Neural cell (in vitro differentiated cells): ENCODE results near the gene FLYWCH1. TPM values are rescaled to one million over a fixed set of nuclear protein-coding genes. Genes with fewer than 3 reads are reported as not detected.

Experiments
- H2AFZ ChIP-seq: fragments of 200-600, 300-800 bp; sonication (generic), shearing (Covaris generic); 2 replicates; pipeline ENCODE4 v1.6.0; 2014; ENCODE audit warnings: low read depth, mild to moderate bottlenecking, antibody characterized with exemption, low read length, moderate library complexity
- H3F3A ChIP-seq: fragments of 200-600 bp; shearing (Covaris generic); 2 replicates; pipeline ENCODE4 v1.6.1; 2016; ENCODE audit warnings: mild to moderate bottlenecking, moderate library complexity, mixed read lengths, antibody characterized with exemption, low read length; ENCODE audit not compliant: insufficient read depth, poor library complexity, severe bottlenecking
- H3K27ac ChIP-seq: fragments of 200-600, 300-800 bp; sonication (generic), shearing (Covaris generic); 2 replicates; pipeline ENCODE4 v1.5.1; 2014; ENCODE audit warnings: mild to moderate bottlenecking, low read length, moderate library complexity
- H3K27me3 ChIP-seq: fragments of 300-800, 200-600 bp; sonication (generic), shearing (Covaris generic); 2 replicates; pipeline ENCODE4 v1.6.0; 2014; ENCODE audit warnings: mild to moderate bottlenecking, low read depth, low read length, moderate library complexity; ENCODE audit not compliant: insufficient read depth
- H3K36me3 ChIP-seq: fragments of 300-800, 200-600 bp; sonication (generic), shearing (Covaris generic); 2 replicates; pipeline ENCODE4 v1.5.1; 2014; ENCODE audit warnings: mild to moderate bottlenecking, antibody characterized with exemption, low read length, moderate library complexity; ENCODE audit not compliant: insufficient read depth
- H3K4me2 ChIP-seq: fragments of 300-800, 200-600 bp; sonication (generic), shearing (Covaris generic); 2 replicates; pipeline ENCODE4 v1.6.0; 2014; ENCODE audit warnings: mild to moderate bottlenecking, low read length
- H3K4me3 ChIP-seq: fragments of 300-800, 200-600 bp; sonication (generic), shearing (Covaris generic); 2 replicates; pipeline ENCODE4 v1.5.1; 2014; ENCODE audit warnings: mild to moderate bottlenecking, low read length, moderate library complexity
- H3K79me2 ChIP-seq: fragments of 200-600 bp; shearing (Covaris generic); replicated peaks from 2 replicates; pipeline ENCODE4 v1.6.0; 2014; ENCODE audit warnings: mild to moderate bottlenecking, low read length, moderate library complexity; ENCODE audit not compliant: insufficient read depth
- H3K9ac ChIP-seq: fragments of 300-800, 200-600 bp; sonication (generic), shearing (Covaris generic); 2 replicates; pipeline ENCODE4 v1.6.1; 2016; ENCODE audit warnings: mild to moderate bottlenecking, low read length, mixed read lengths
- H3K9me2 ChIP-seq: fragments of 200-600 bp; shearing (Covaris generic); 2 replicates; pipeline ENCODE4 v1.6.1; 2016; ENCODE audit warnings: mild to moderate bottlenecking, low read length, mixed read lengths; ENCODE audit not compliant: insufficient read depth
- H3K9me3 ChIP-seq: fragments of 200-600, 300-800 bp; sonication (generic), shearing (Covaris generic); 2 replicates; pipeline ENCODE4 v1.6.1; 2016; ENCODE audit warnings: mild to moderate bottlenecking, mixed run types, low read length, moderate library complexity, mixed read lengths
- H4K20me1 ChIP-seq: fragments of 200-600 bp; shearing (Covaris generic); 2 replicates; pipeline ENCODE4 v1.6.1; 2016; ENCODE audit warnings: mild to moderate bottlenecking, mixed run types; ENCODE audit not compliant: insufficient read depth
- CTCF ChIP-seq: fragments of 450-650 bp; IDR thresholded peaks from 2 replicates; pipeline ENCODE4 v1.5.1; 2014; ENCODE audit warnings: antibody characterized with exemption, mild to moderate bottlenecking, moderate library complexity; ENCODE audit not compliant: poor library complexity, severe bottlenecking
- EP300 ChIP-seq: fragments of 450-650 bp; conservative IDR thresholded peaks from 2 replicates; pipeline ENCODE4 v1.6.1; 2014; ENCODE audit warnings: antibody characterized with exemption, mild to moderate bottlenecking, moderate library complexity; ENCODE audit not compliant: poor library complexity, severe bottlenecking
- EZH2 ChIP-seq: fragments of 200-600, 300-800 bp; shearing (Covaris generic), sonication (generic); IDR thresholded peaks from 2 replicates; pipeline ENCODE4 v1.6.1; 2014; ENCODE audit warnings: antibody characterized with exemption, low read length, borderline replicate concordance, mild to moderate bottlenecking; ENCODE audit not compliant: insufficient read depth, poor library complexity, severe bottlenecking
- MXI1 ChIP-seq: fragments of 450-650 bp; conservative IDR thresholded peaks from 2 replicates; pipeline ENCODE4 v1.6.1; 2014; ENCODE audit warnings: antibody characterized with exemption, mild to moderate bottlenecking; ENCODE audit not compliant: poor library complexity, severe bottlenecking
- POLR2AphosphoS5 ChIP-seq: IDR thresholded peaks from 2 replicates; pipeline ENCODE4 v1.6.1; 2012
- RAD21 ChIP-seq: fragments of 450-650 bp; conservative IDR thresholded peaks from 2 replicates; pipeline ENCODE4 v1.6.1; 2014; ENCODE audit warnings: antibody characterized with exemption, mild to moderate bottlenecking, moderate library complexity
- REST ChIP-seq: IDR thresholded peaks from 2 replicates; pipeline ENCODE4 v1.6.1; 2012; ENCODE audit warnings: borderline replicate concordance
- SMC3 ChIP-seq: fragments of 450-650 bp; conservative IDR thresholded peaks from 2 replicates; pipeline ENCODE4 v1.6.1; 2014; ENCODE audit warnings: antibody characterized with exemption, mild to moderate bottlenecking, moderate library complexity; ENCODE audit not compliant: poor library complexity
- TAF1 ChIP-seq: IDR thresholded peaks from 2 replicates; pipeline ENCODE4 v1.6.1; 2012; ENCODE audit warnings: low read depth
- polyA plus RNA-seq: library from polyadenylated mRNA; depleted of rRNA; stranded (reverse); fragments of >200 nt; gene quantifications from 2 replicates; pipeline ENCODE4 v1.2.3, GENCODE V29; 2014

Gene FLYWCH1
- polyA plus RNA-seq, 1 donor from 2014 or later, result 33.0 TPM

GRCh38 chr16:2992383-2993081 lies 80.8 kb downstream of the FLYWCH1 start:
- TF ChIP-seq EZH2 (no peak), TAF1 (no peak), CTCF (no peak), MXI1 (no peak), SMC3 (no peak), REST (no peak), EP300 (no peak)

GRCh38 chr16:2996298-2996697 lies 84.6 kb downstream of the FLYWCH1 start:
- no peaks in the 10 kb centered on the region for H3K9me2 ChIP-seq
- no peak overlapping the region for H3K4me3 ChIP-seq
- H3K9ac ChIP-seq, result no peak overlapping the region
- H3K27me3 ChIP-seq, result no peaks in the 10 kb centered on the region
- no peak for TF ChIP-seq POLR2AphosphoS5
- no peak for TF ChIP-seq REST
- no peak for TF ChIP-seq CTCF
- TF ChIP-seq RAD21, result no peak
- TF ChIP-seq EP300, result no peak
- no peak for TF ChIP-seq EZH2
- no peak for TF ChIP-seq SMC3
- TF ChIP-seq MXI1, result no peak
- TF ChIP-seq TAF1, result no peak
- H3K79me2 ChIP-seq, result no peaks in the 10 kb centered on the region
- H3K36me3 ChIP-seq, result no peaks in the 10 kb centered on the region
- H3K9me3 ChIP-seq, result no peaks in the 10 kb centered on the region
- H2AFZ ChIP-seq, result no peak overlapping the region
- H3K27ac ChIP-seq, result no peak overlapping the region
- no peaks in the 10 kb centered on the region for H3F3A ChIP-seq
- no peak overlapping the region for H3K4me2 ChIP-seq
- no peaks in the 10 kb centered on the region for H4K20me1 ChIP-seq

More at GRCh38 chr16:2992383-2993081, 80.8 kb downstream of the FLYWCH1 start:
- Histone ChIP-seq H3K27ac (no peak overlapping the region), H3K4me2 (no peak overlapping the region), H3K9me3 (no peaks in the 10 kb centered on the region), H4K20me1 (no peaks in the 10 kb centered on the region), H3K9ac (no peak overlapping the region), H3K4me3 (no peak overlapping the region), H3K36me3 (no peaks in the 10 kb centered on the region), H3K9me2 (no peaks in the 10 kb centered on the region), H2AFZ (no peak overlapping the region), H3F3A (no peaks in the 10 kb centered on the region), H3K79me2 (no peaks in the 10 kb centered on the region), H3K27me3 (no peaks in the 10 kb centered on the region)
